CD14-positive monocyte (primary cell): Measurements from ENCODE around the gene SLC22A23. TPM values are rescaled to one million over a fixed set of nuclear protein-coding genes. Genes with fewer than 3 reads are reported as not detected.

ENCODE experiments used
- DNase-seq, 3 donors: peaks; one replicate each; pipeline ENCODE4 v3.0.0-alpha.2; 2011 to 2022
- H2AFZ ChIP-seq: 2 replicates; pipeline ENCODE4 v1.6.0; 2012; ENCODE audit warnings: mild to moderate bottlenecking, low read depth, low read length, inconsistent platforms; ENCODE audit not compliant: insufficient read depth, poor library complexity, severe bottlenecking
- H3K27ac ChIP-seq, 2 donors: 1 replicate in 1 of 2; 2 replicates in 1 of 2; pipeline ENCODE4 v1.5.1; 2012 to 2013; ENCODE audit warnings: low read length in 2 of 2, control low read depth in 1 of 2, inconsistent platforms in 1 of 2, low read depth in 1 of 2, mild to moderate bottlenecking in 1 of 2
- H3K27me3 ChIP-seq, 2 donors: one replicate each; pipeline versions ENCODE4 v1.6.0 to v1.6.1; 2011 to 2013; ENCODE audit warnings: low read length in 2 of 2; ENCODE audit not compliant: control insufficient read depth in 2 of 2, insufficient read depth in 2 of 2
- H3K36me3 ChIP-seq, 2 donors: replicated peaks in 1 of 2; 1 replicate in 1 of 2; 2 replicates in 1 of 2; pipeline versions ENCODE4 v1.5.1 to v1.6.1; 2012 to 2013; ENCODE audit warnings: low read length in 2 of 2, control low read depth in 1 of 2, inconsistent platforms in 1 of 2, mild to moderate bottlenecking in 1 of 2; ENCODE audit not compliant: insufficient read depth in 2 of 2, control insufficient read depth in 1 of 2
- H3K4me1 ChIP-seq, 2 donors: 1 replicate in 1 of 2; 2 replicates in 1 of 2; pipeline versions ENCODE4 v1.5.1 to v1.6.1; 2012 to 2013; ENCODE audit warnings: low read length in 2 of 2, control low read depth in 1 of 2, inconsistent platforms in 1 of 2, mild to moderate bottlenecking in 1 of 2, moderate library complexity in 1 of 2; ENCODE audit not compliant: insufficient read depth in 2 of 2, control insufficient read depth in 1 of 2
- H3K4me2 ChIP-seq: replicated peaks from 2 replicates; pipeline ENCODE3; 2012; ENCODE audit warnings: low read length, moderate library complexity, mild to moderate bottlenecking; ENCODE audit not compliant: poor library complexity, severe bottlenecking; ENCODE audit errors: extremely low read depth
- H3K4me3 ChIP-seq, 3 experiments: fragments of 200-600 bp in 1 of 3; sonication (generic) in 1 of 3; replicated peaks in 1 of 3; 1 replicate in 2 of 3; 2 replicates in 1 of 3; pipeline ENCODE4 v1.5.1; 2011 to 2013; ENCODE audit warnings: low read length in 3 of 3, mild to moderate bottlenecking in 3 of 3, control low read depth in 2 of 3, low read depth in 2 of 3, inconsistent platforms in 1 of 3, moderate library complexity in 1 of 3
- H3K79me2 ChIP-seq: 2 replicates; pipeline ENCODE4 v1.6.0; 2012; ENCODE audit warnings: mild to moderate bottlenecking, control low read depth, inconsistent platforms, low read length, moderate library complexity; ENCODE audit not compliant: insufficient read depth
- H3K9ac ChIP-seq: 2 replicates; pipeline ENCODE4 v1.6.0; 2017; ENCODE audit warnings: low read length, mild to moderate bottlenecking; ENCODE audit not compliant: insufficient read depth, poor library complexity, severe bottlenecking
- H3K9me3 ChIP-seq, 2 donors: replicated peaks in 1 of 2; 1 replicate in 1 of 2; 2 replicates in 1 of 2; pipeline versions ENCODE4 v1.5.1 to v1.6.1; 2012 to 2013; ENCODE audit warnings: low read length in 2 of 2, control low read depth in 1 of 2; ENCODE audit not compliant: control insufficient read depth in 1 of 2, insufficient read depth in 1 of 2
- H4K20me1 ChIP-seq: 2 replicates; pipeline ENCODE4 v1.6.0; 2012; ENCODE audit warnings: mild to moderate bottlenecking, low read length, control low read depth, moderate library complexity; ENCODE audit not compliant: insufficient read depth
- H3K27ac Mint-ChIP-seq, 7 donors: one replicate each; pipeline ENCODE4 v1.8.0; 2020; ENCODE audit warnings: mild to moderate bottlenecking in 7 of 7, mixed read lengths in 7 of 7, moderate library complexity in 6 of 7, inconsistent platforms in 2 of 7
- H3K27me3 Mint-ChIP-seq, 3 donors: one replicate each; pipeline ENCODE4 v1.8.0; 2021 to 2022; ENCODE audit warnings: low read depth in 3 of 3, mild to moderate bottlenecking in 3 of 3, mixed read lengths in 3 of 3, moderate library complexity in 3 of 3, inconsistent platforms in 1 of 3
- H3K36me3 Mint-ChIP-seq, 2 donors: one replicate each; pipeline ENCODE4 v1.8.0; 2020; ENCODE audit warnings: mixed read lengths in 2 of 2, inconsistent platforms in 1 of 2, mild to moderate bottlenecking in 1 of 2
- H3K4me1 Mint-ChIP-seq: one replicate; pipeline ENCODE4 v1.8.0; 2020; ENCODE audit warnings: mild to moderate bottlenecking, mixed read lengths
- H3K4me3 Mint-ChIP-seq, 2 donors: one replicate each; pipeline ENCODE4 v1.8.0; 2020; ENCODE audit warnings: mild to moderate bottlenecking in 2 of 2, mixed read lengths in 2 of 2, moderate library complexity in 1 of 2
- H3K9me3 Mint-ChIP-seq, 7 donors: one replicate each; pipeline ENCODE4 v1.8.0; 2020 to 2022; ENCODE audit warnings: mixed read lengths in 7 of 7, mild to moderate bottlenecking in 6 of 7, moderate library complexity in 6 of 7, inconsistent platforms in 2 of 7
- CTCF ChIP-seq: fragments of 200-600 bp; IDR thresholded peaks from one replicate; pipeline ENCODE4 v1.8.0; 2022; ENCODE audit warnings: antibody characterized with exemption, mild to moderate bottlenecking
- WGBS: methylation state at CpG from one replicate; pipeline ENCODE4 v1.1.5; 2013; ENCODE audit warnings: missing lambda C conversion rate; ENCODE audit not compliant: insufficient coverage; 5-methylcytosine and 5-hydroxymethylcytosine counted together
- intact Hi-C, 2 donors: fragments of 100-400 bp; cut with micrococcal nuclease; formaldehyde crosslinking; loops; one replicate each; pipeline versions ENCODE4 v1.15.0 to v1.15.1; 2023
- polyA plus RNA-seq, 3 donors: library from polyadenylated mRNA; depleted of rRNA in 1 of 3; unstranded in 2 of 3; stranded (reverse) in 1 of 3; fragments of 300-500 nt in 2 of 3; fragments of >200 nt in 1 of 3; fragmentation: Illumina TruSeq in 2 of 3; gene quantifications; 1 replicate in 2 of 3; 2 replicates in 1 of 3; pipeline ENCODE4 v1.2.3, GENCODE V29; 2012 to 2021

SLC22A23 gene
- polyA plus RNA-seq, 3 donors: 0.08 TPM; not detected in 2

GRCh38 chr6:3359101-3359752 is 97.6 kb downstream of the SLC22A23 start:
- H2AFZ ChIP-seq: no peak overlapping the region
- H3K27ac Mint-ChIP-seq: no peak overlapping the region
- TF ChIP-seq CTCF: no peak
- H3K4me3 ChIP-seq: no peak overlapping the region
- intact Hi-C loops: loop anchor here (5.0 to 10.0 kb wide), 2 partner anchors 102 to 236 kb away; partner anchors contain the start of gene PSMG4 (in 1 of the 2)
- DNase-seq: no peak
- peaks cover 3 to 6% (median 4%) of the 10 kb centered on the region in 3 donors for H3K27me3 Mint-ChIP-seq
- H3K27ac ChIP-seq: no peak overlapping the region
- peaks cover 25% of the 10 kb centered on the region for H3K4me1 Mint-ChIP-seq
- no peaks in the 10 kb centered on the region for H3K36me3 ChIP-seq
- no peaks in the 10 kb centered on the region for H3K79me2 ChIP-seq
- H3K36me3 Mint-ChIP-seq: no peaks in the 10 kb centered on the region
- no peak overlapping the region for H3K4me2 ChIP-seq
- H3K27me3 ChIP-seq: no peaks in the 10 kb centered on the region
- no peaks in the 10 kb centered on the region for H4K20me1 ChIP-seq
- peaks cover 30 to 34% of the 10 kb centered on the region in 2 donors for H3K4me1 ChIP-seq
- WGBS: 89% methylated on average over 9 of the region's 10 CpGs
- H3K4me3 Mint-ChIP-seq: no peak overlapping the region
- H3K9me3 ChIP-seq: no peaks in the 10 kb centered on the region
- peaks cover 0 to 2% (median 0%) of the 10 kb centered on the region in 7 donors for H3K9me3 Mint-ChIP-seq
- H3K9ac ChIP-seq: no peak overlapping the region

GRCh38 chr6:3358413-3359100 is 98.3 kb downstream of the SLC22A23 start:
- Histone ChIP-seq H4K20me1 (no peaks in the 10 kb centered on the region), H3K79me2 (no peaks in the 10 kb centered on the region), H3K4me2 (no peak overlapping the region), H3K9me3 (no peaks in the 10 kb centered on the region), H3K36me3 (no peaks in the 10 kb centered on the region), H3K4me3 (no peak overlapping the region), H3K27ac (no peak overlapping the region), H2AFZ (no peak overlapping the region), H3K27me3 (no peaks in the 10 kb centered on the region), H3K4me1 (peaks cover 30 to 34% of the 10 kb centered on the region in 2 donors), H3K9ac (no peak overlapping the region)
- 93% methylated on average over 7 of the region's 14 CpGs for WGBS
- H3K4me3 Mint-ChIP-seq: no peak overlapping the region
- peaks cover 25% of the 10 kb centered on the region for H3K4me1 Mint-ChIP-seq
- H3K9me3 Mint-ChIP-seq: peaks cover 0 to 2% (median 0%) of the 10 kb centered on the region in 7 donors
- no peak overlapping the region for H3K27ac Mint-ChIP-seq
- peaks cover 3 to 8% (median 5%) of the 10 kb centered on the region in 3 donors for H3K27me3 Mint-ChIP-seq
- DNase-seq: no peak
- H3K36me3 Mint-ChIP-seq: no peaks in the 10 kb centered on the region
- intact Hi-C loops: loop anchor here (5.0 to 10.0 kb wide), 2 partner anchors 101 to 236 kb away; partner anchors contain the start of gene PSMG4 (in 1 of the 2)
- TF ChIP-seq CTCF: no peak
